Articular chondrocyte of knee joint (primary cell): ENCODE results near the gene SETSIP. TPM values are rescaled to one million over a fixed set of nuclear protein-coding genes. Genes with fewer than 3 reads are reported as not detected.

Experiments
- total RNA-seq: library from RNA; depleted of rRNA; stranded (reverse); fragments of >200 nt; gene quantifications from 2 replicates; pipeline ENCODE4 v1.2.3, GENCODE V29; 2012

The SETSIP gene, protein sequence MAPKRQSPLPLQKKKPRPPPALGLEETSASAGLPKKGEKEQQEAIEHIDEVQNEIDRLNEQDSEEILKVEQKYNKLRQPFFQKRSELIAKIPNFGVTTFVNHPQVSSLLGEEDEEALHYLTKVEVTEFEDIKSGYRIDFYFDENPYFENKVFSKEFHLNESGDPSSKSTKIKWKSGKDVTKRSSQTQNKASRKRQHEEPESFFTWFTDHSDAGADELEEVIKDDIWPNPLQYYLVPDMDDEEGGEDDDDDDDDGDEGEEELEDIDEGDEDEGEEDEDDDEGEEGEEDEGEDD
- 0.26 TPM in 1 of 2 replicates, not detected in the other for total RNA-seq

DNA sequence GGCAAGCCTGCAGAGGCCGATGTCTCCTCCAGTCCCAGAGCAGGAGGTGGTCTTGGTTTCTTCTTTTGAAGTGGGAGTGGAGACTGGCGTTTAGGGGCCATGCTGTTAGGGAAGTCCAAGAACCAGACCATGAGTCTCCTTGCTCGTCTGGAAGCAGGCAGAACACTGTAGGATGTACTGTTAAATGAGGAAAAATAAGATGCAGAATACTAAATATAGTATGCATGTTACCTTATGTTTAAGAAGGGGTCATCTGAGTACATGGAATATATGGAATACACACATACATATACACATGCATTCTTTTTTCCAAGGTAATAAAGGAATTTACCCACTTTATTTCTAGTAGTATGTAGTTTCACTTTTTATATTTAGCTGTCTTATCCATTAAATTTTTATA lies at the start of gene SETSIP:
TSS of gene SETSIP (minus strand) at position 101 of the 400 bp plus-strand sequence. CDS start at position 101, 0 bp downstream.

DNA sequence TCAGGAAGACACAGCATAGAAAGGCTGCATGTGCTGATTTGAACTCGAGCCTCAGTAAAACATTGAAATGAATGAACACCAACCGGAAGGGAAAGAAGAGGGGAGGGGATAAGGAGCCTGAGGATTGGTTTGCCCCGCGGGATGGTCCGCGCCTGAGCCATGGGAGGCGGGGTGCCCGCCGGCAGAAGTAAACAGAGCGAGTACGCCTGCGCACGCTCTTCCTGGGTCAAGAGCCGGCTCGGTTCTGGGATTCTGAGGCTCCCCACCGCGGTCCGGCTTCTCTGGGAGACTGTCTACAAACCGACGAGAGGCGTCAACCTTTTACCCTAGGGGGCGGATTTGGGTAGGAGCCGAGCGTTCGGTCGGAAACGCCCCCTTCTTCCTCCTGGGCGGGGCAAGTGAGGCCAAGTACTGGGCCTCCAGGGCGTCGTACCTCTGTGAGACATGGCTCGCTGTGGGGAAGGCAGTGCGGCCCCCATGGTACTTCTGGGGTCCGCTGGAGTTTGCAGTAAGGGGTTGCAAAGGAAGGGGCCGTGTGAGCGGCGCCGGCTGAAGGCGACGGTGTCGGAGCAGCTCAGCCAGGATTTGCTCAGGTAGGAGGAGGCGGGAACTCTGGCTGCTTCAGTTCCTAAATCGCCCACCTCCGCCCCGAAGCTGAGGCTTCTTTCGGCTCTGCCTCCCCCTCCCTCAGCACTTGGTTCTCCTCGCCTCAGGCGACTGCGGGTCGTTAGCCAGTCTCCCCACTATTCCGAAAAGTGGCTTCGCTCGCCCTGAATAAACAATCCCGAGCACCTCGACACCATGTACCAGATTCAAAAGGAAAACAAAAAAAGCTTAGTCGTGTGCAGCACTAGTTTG lies 5.1 kb upstream of the SETSIP start, which contains the start of gene BTBD8:
TSS of gene BTBD8 (plus strand) at position 218 of the 858 bp plus-strand sequence. CDS start at position 445, 227 bp downstream.

Other genes starting within 250 kb of the SETSIP start
- 59.5 and 76.8 TPM in 2 replicates for gene TGFBR3, start 189.3 kb downstream of the SETSIP start, total RNA-seq
- gene BRDT, start 126.0 kb downstream of the SETSIP start, total RNA-seq, result not detected in 2 replicates
- 0.13 TPM in 1 of 2 replicates, not detected in the other for gene EPHX4, start 45.4 kb downstream of the SETSIP start, total RNA-seq
- gene BTBD8, start 4.9 kb upstream of the SETSIP start, total RNA-seq, result 6.3 and 8.8 TPM in 2 replicates
- gene C1orf146, start 142.5 kb upstream of the SETSIP start, total RNA-seq, result not detected in 2 replicates
- 17.0 and 17.4 TPM in 2 replicates for gene GLMN, start 223.6 kb upstream of the SETSIP start, total RNA-seq
- gene RPAP2, start 223.6 kb upstream of the SETSIP start, total RNA-seq, result 15.9 and 26.9 TPM in 2 replicates